IMR-90 (cell line): ENCODE results near the gene MKNK2.

Experiments
- BHLHE40 ChIP-seq: fragments of 150-350 bp; IDR thresholded peaks from 2 replicates; pipeline ENCODE4 v1.6.1; 2016; ENCODE audit warnings: mild to moderate bottlenecking, low read depth, low read length
- POLR2A ChIP-seq: IDR thresholded peaks from 2 replicates; pipeline ENCODE4 v1.6.1; 2012; ENCODE audit warnings: mild to moderate bottlenecking, low read depth, low read length
- SMC3 ChIP-seq: fragments of 150-350 bp; IDR thresholded peaks from 2 replicates; pipeline ENCODE4 v1.6.1; 2016; ENCODE audit warnings: low read depth, mild to moderate bottlenecking, antibody characterized with exemption, low read length, moderate library complexity
- TF ChIP-seq, protein P1 (sequence below): conservative IDR thresholded peaks from 2 replicates; pipeline ENCODE4 v1.5.1; 2012; ENCODE audit warnings: mild to moderate bottlenecking, low read depth, low read length, improper control_type of control experiment

DNA sequence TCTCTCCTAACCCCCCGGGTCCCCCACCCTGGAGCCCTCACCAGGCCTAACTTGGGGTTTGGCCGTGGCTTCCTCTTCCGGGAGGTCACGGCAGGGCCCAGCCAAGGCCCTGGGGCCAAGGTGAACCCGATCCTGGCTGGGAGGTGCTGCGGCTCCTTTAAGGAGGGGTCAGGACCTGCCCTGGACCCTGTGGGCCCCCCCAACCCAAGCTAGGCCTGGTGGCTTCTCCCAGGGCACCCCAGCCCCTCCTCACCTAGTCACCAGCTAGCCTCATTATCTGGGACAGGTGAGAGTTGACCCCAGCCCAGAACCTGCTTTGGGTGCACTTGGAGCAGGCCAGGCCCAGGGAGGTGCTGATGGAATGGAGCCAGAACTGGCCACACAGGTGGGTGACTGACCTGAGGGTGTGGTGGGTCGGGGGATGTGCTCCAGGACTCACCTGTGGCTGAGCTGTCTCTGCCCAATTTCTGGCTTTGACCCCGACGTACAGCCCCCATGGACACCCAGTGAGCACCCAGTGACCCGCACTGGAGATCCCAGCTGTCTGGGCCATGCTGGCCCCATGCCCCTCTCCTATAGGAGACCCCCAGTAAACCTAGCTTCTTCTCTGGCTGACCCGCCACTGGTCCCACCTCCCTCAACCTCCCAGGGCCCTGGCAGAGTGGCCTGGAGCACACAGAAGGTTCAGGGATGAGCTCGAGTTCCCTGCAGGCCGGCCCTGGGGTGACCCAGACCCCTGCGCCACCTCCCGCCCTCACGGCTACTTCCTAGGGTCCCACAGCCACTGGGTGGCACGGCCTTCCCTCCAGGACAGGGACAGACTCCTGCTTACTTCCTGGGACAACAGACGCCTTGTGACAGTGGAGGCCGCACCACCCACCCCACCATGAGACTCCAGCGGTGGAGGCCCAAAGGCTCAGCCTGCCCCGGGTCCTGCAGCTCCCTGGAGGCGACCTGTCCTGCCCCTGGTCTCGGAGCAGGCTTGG lies 6.7 kb upstream of the MKNK2 start:
- TF ChIP-seq, protein P1, sequence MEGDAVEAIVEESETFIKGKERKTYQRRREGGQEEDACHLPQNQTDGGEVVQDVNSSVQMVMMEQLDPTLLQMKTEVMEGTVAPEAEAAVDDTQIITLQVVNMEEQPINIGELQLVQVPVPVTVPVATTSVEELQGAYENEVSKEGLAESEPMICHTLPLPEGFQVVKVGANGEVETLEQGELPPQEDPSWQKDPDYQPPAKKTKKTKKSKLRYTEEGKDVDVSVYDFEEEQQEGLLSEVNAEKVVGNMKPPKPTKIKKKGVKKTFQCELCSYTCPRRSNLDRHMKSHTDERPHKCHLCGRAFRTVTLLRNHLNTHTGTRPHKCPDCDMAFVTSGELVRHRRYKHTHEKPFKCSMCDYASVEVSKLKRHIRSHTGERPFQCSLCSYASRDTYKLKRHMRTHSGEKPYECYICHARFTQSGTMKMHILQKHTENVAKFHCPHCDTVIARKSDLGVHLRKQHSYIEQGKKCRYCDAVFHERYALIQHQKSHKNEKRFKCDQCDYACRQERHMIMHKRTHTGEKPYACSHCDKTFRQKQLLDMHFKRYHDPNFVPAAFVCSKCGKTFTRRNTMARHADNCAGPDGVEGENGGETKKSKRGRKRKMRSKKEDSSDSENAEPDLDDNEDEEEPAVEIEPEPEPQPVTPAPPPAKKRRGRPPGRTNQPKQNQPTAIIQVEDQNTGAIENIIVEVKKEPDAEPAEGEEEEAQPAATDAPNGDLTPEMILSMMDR = no peak
- TF ChIP-seq POLR2A = no peak
- TF ChIP-seq BHLHE40 = no peak
- no peak for TF ChIP-seq SMC3
